ENCODE measurements around the gene TMOD2. TPM values are rescaled to one million over a fixed set of nuclear protein-coding genes. Genes with fewer than 3 reads are reported as not detected.

Gene TMOD2
- total and polyA plus RNA-seq, 2 experiments from 2014 or later: 3.0 to 5.9 TPM

- Mint-ChIP-seq H3K4me1 (peaks cover 9% of the 10 kb centered on the region), H3K36me3 (ENCODE audit: low read depth) (no peaks in the 10 kb centered on the region), H3K4me3 (peak overlapping the region; percentile 92), H3K9me3 (no peaks in the 10 kb centered on the region), H3K27ac (no peak overlapping the region), H3K27me3 (ENCODE audit: insufficient read depth, low read depth, poor library complexity) (peaks cover 38% of the 10 kb centered on the region)
- Histone ChIP-seq H4K20me1 (replicated peaks; ENCODE audit: insufficient read depth) (peaks cover 9% of the 10 kb centered on the region; the same call in 1 of the 2 replicates), H3K27me3 (ENCODE audit: insufficient read depth) (peaks cover 50% of the 10 kb centered on the region), H3K4me3 (peak overlapping the region; percentile 95), H3K4me1 (ENCODE audit: insufficient read depth) (peaks cover 11% of the 10 kb centered on the region; the same call in 1 of the 2 replicates), H3K79me2 (replicated peaks; ENCODE audit: insufficient read depth) (no peaks in the 10 kb centered on the region), H3F3A (replicated peaks; ENCODE audit: low read depth) (no peaks in the 10 kb centered on the region; the same call in 1 of the 2 replicates), H3K4me2 (peak overlapping the region; percentile 84), H3K36me3 (ENCODE audit: insufficient read depth) (no peaks in the 10 kb centered on the region), H3K27ac (ENCODE audit: low read depth) (no peak overlapping the region), H2AFZ (peak overlapping the region; percentile 74), H3K9me2 (ENCODE audit: insufficient read depth) (no peaks in the 10 kb centered on the region)
- DNase-seq (ENCODE audit: low spot score): peak; percentile 69
- no peak for TF ChIP-seq ZNF331 (CRISPR knock-in tag; IDR thresholded peaks at IDR 0.05; ENCODE audit: low read depth)
- TF ChIP-seq STAT1 (IDR thresholded peaks at IDR 0.05; ENCODE audit: unreplicated experiment): no peak
- no peak for TF ChIP-seq EZH2phosphoT487 (IDR thresholded peaks at IDR 0.05; ENCODE audit: unreplicated experiment)
- no peak for TF ChIP-seq ZNF462 (CRISPR knock-in tag; IDR thresholded peaks at IDR 0.05)
- no peak for TF ChIP-seq POLR2AphosphoS5 (IDR thresholded peaks at IDR 0.05; ENCODE audit: low read depth)
- TF ChIP-seq CTCF (conservative IDR thresholded peaks at IDR 0.05; ENCODE audit: low read depth in 2 of 2): no peak
- TF ChIP-seq EZH2 (IDR thresholded peaks at IDR 0.05; ENCODE audit: low read depth, unreplicated experiment): no peak
- no peak for TF ChIP-seq ETS1 (IDR thresholded peaks at IDR 0.05)
- no peak for TF ChIP-seq NANOG (IDR thresholded peaks at IDR 0.05; ENCODE audit: borderline replicate concordance)
- TF ChIP-seq JUNB (IDR thresholded peaks at IDR 0.05; ENCODE audit: unreplicated experiment): no peak
- TF ChIP-seq ZNF114 (CRISPR knock-in tag; IDR thresholded peaks at IDR 0.05): no peak
- no peak for TF ChIP-seq REST (IDR thresholded peaks at IDR 0.05; ENCODE audit: unreplicated experiment)
- TF ChIP-seq CREB1 (CRISPR knock-in tag; IDR thresholded peaks at IDR 0.05; ENCODE audit: low read depth): no peak
- peak; percentile 51 for ATAC-seq
Observed at GRCh38 chr15:51751697-51752683, 593 bp downstream of the TMOD2 start.
